ENCODE data around the gene TMEM143.
"Not testable (repeated sequence)": the region's sequence is repeated elsewhere in the genome, so short reads cannot be mapped to it uniquely, and the experiment has no call there.

Gene TMEM143

GRCh38 chr19:48391100-48392005, 27.6 kb upstream of the TMEM143 start, which contains the start of gene KDELR1:
Gene KDELR1 (minus strand): TSS chr19:48391551. CDS start chr19:48391358, 193 bp downstream.
- DNase-seq (ENCODE audit: low read depth), result peak; percentile 72

- DNase-seq (ENCODE audit: low read depth), result peak; percentile 68
Measured at GRCh38 chr19:48390188-48391099, 26.7 kb upstream of the TMEM143 start.

GRCh38 chr19:48386981-48387380, 23.2 kb upstream of the TMEM143 start:
- DNase-seq (ENCODE audit: low read depth), result no peak

GRCh38 chr19:48385461-48386087, 21.8 kb upstream of the TMEM143 start:
- no peak for DNase-seq (ENCODE audit: low read depth)

GRCh38 chr19:48382286-48382685, 18.5 kb upstream of the TMEM143 start:
- DNase-seq (ENCODE audit: low read depth), result no peak

- DNase-seq (ENCODE audit: low read depth), result no peak
Measured at GRCh38 chr19:48381178-48381950, 17.6 kb upstream of the TMEM143 start.

GRCh38 chr19:48379058-48379457, 15.3 kb upstream of the TMEM143 start:
- DNase-seq (ENCODE audit: low read depth), result peak; percentile 41

- DNase-seq (ENCODE audit: low read depth), result no peak
Measured at GRCh38 chr19:48378194-48378570, 14.4 kb upstream of the TMEM143 start.

GRCh38 chr19:48373567-48373966, 9.8 kb upstream of the TMEM143 start:
- no peak for DNase-seq (ENCODE audit: low read depth)

GRCh38 chr19:48372904-48373303, 9.2 kb upstream of the TMEM143 start:
- no peak for DNase-seq (ENCODE audit: low read depth)

- DNase-seq (ENCODE audit: low read depth), result not testable (repeated sequence)
Measured at GRCh38 chr19:48371771-48372170, 8.0 kb upstream of the TMEM143 start.

GRCh38 chr19:48371367-48371766, 7.6 kb upstream of the TMEM143 start:
- no peak for DNase-seq (ENCODE audit: low read depth)

- no peak for DNase-seq (ENCODE audit: low read depth)
Measured at GRCh38 chr19:48370955-48371354, 7.2 kb upstream of the TMEM143 start.

- DNase-seq (ENCODE audit: low read depth), result no peak
Measured at GRCh38 chr19:48368936-48369335, 5.2 kb upstream of the TMEM143 start.

- no peak for DNase-seq (ENCODE audit: low read depth)
Measured at GRCh38 chr19:48367855-48368254, 4.1 kb upstream of the TMEM143 start.

GRCh38 chr19:48365602-48366001, 1.9 kb upstream of the TMEM143 start:
- DNase-seq (ENCODE audit: low read depth), result no peak

- DNase-seq (ENCODE audit: low read depth), result no peak
Measured at GRCh38 chr19:48364598-48365348, 1.0 kb upstream of the TMEM143 start.

- DNase-seq (ENCODE audit: low read depth), result no peak
Measured at GRCh38 chr19:48363500-48363809, 285 bp downstream of the TMEM143 start.

- peak; percentile 96 for DNase-seq (ENCODE audit: low read depth)
Measured at GRCh38 chr19:48362716-48363499, 832 bp downstream of the TMEM143 start.

- no peak for DNase-seq (ENCODE audit: low read depth)
Measured at GRCh38 chr19:48361912-48362311, 1.8 kb downstream of the TMEM143 start.

All from ELR (cell line).